Keratinocyte (primary cell): ENCODE measurements around the gene ARID5B.
A peak's percentile ranks its signal among the peaks of the same experiment; 100 is the strongest.

Source experiments
- CTCF ChIP-seq, 3 experiments: IDR thresholded peaks in 1 of 3; conservative IDR thresholded peaks in 1 of 3; optimal IDR thresholded peaks in 1 of 3; 2 replicates in 2 of 3; 3 replicates in 1 of 3; pipeline versions ENCODE3 to v1.5.1; 2011; ENCODE audit warnings: low read length in 3 of 3, mild to moderate bottlenecking in 3 of 3, moderate library complexity in 2 of 3, control low read depth in 1 of 3, inconsistent platforms in 1 of 3; ENCODE audit not compliant: insufficient read depth in 2 of 3; ENCODE audit errors: extremely low read depth in 1 of 3
- EZH2 ChIP-seq: IDR thresholded peaks from one replicate; pipeline ENCODE4 v1.6.1; 2012; ENCODE audit warnings: inconsistent platforms, mild to moderate bottlenecking, low read length, moderate library complexity

- TF ChIP-seq CTCF (optimal IDR thresholded peaks at IDR 0.05 in 1 of 3, IDR thresholded peaks at IDR 0.05 in 1 of 3, conservative IDR thresholded peaks at IDR 0.05 in 1 of 3; ENCODE audit: extremely low read depth in 1 of 3, insufficient read depth in 2 of 3, low read length in 3 of 3) = peak; percentile 20 to 32 (median 26)
- TF ChIP-seq EZH2 = no peak
Observed at GRCh38 chr10:61903221-61903927, 1.9 kb downstream of the ARID5B start.
